Spinal cord (tissue), 10 donors: ENCODE measurements around the gene SPRY4. TPM values are rescaled to one million over a fixed set of nuclear protein-coding genes. Genes with fewer than 3 reads are reported as not detected.
"Not testable (repeated sequence)": the region's sequence is repeated elsewhere in the genome, so short reads cannot be mapped to it uniquely, and the experiment has no call there.

Experiments used
- DNase-seq, 6 donors: peaks; one replicate each; pipeline versions ENCODE4 v3.0.0 to v3.0.0-alpha.2; 2013 to 2015; ENCODE audit warnings: low spot score in 6 of 6, low read depth in 4 of 6
- H3K27ac ChIP-seq: one replicate; pipeline ENCODE4 v1.5.1; 2013; ENCODE audit warnings: low read depth, low read length, control low read depth
- H3K27me3 ChIP-seq: one replicate; pipeline ENCODE4 v1.6.1; 2013; ENCODE audit warnings: low read length; ENCODE audit not compliant: control insufficient read depth, insufficient read depth
- H3K36me3 ChIP-seq: one replicate; pipeline ENCODE4 v1.6.1; 2013; ENCODE audit warnings: low read length; ENCODE audit not compliant: control insufficient read depth, insufficient read depth
- H3K4me1 ChIP-seq: one replicate; pipeline ENCODE4 v1.6.1; 2013; ENCODE audit warnings: low read length; ENCODE audit not compliant: control insufficient read depth, insufficient read depth
- H3K4me3 ChIP-seq: one replicate; pipeline ENCODE4 v1.5.1; 2013; ENCODE audit warnings: low read depth, low read length, control low read depth
- H3K9me3 ChIP-seq: one replicate; pipeline ENCODE4 v1.6.1; 2013; ENCODE audit warnings: low read length; ENCODE audit not compliant: control insufficient read depth, insufficient read depth
- WGBS: methylation state at CpG from one replicate; pipeline ENCODE4 v1.1.5; 2013; ENCODE audit warnings: missing lambda C conversion rate; ENCODE audit not compliant: insufficient coverage; 5-methylcytosine and 5-hydroxymethylcytosine counted together
- long read RNA-seq, 4 donors: transcript quantifications; one replicate each; lab custom pipeline, GENCODE V29; 2026
- polyA plus RNA-seq, 2 donors: library from polyadenylated mRNA; unstranded; fragments of 120-200 nt; gene quantifications; one replicate each; pipeline ENCODE4 v1.2.1, GENCODE V29; 2013; ENCODE audit not compliant: insufficient read length in 2 of 2
- total RNA-seq, 2 donors: library from RNA; depleted of rRNA in 1 of 2; stranded (reverse); fragments of 120-200 nt in 1 of 2; fragments of >200 nt in 1 of 2; gene quantifications; one replicate each; pipeline versions ENCODE4 v1.2.3 to v1.2.4, GENCODE V29; 2013 to 2014
- donor health status: healthy.

The SPRY4 gene, protein sequence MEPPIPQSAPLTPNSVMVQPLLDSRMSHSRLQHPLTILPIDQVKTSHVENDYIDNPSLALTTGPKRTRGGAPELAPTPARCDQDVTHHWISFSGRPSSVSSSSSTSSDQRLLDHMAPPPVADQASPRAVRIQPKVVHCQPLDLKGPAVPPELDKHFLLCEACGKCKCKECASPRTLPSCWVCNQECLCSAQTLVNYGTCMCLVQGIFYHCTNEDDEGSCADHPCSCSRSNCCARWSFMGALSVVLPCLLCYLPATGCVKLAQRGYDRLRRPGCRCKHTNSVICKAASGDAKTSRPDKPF
- total RNA-seq (10 to 100 TPM; 11.6 to 13.6 TPM), polyA plus RNA-seq (10 to 100 TPM; 28.4 to 28.5 TPM)
- long read RNA-seq, donor 1, full-length matches to known transcripts = 16 of 16 reads
- long read RNA-seq, donor 1, partial matches to known transcripts = 0 of 16 reads
- long read RNA-seq, donor 1, other reads (novel, unspliced or antisense) = 0 of 16 reads
- long read RNA-seq, donor 2, full-length matches to known transcripts = 30 of 30 reads
- long read RNA-seq, donor 2, partial matches to known transcripts = 0 of 30 reads
- long read RNA-seq, donor 2, other reads (novel, unspliced or antisense) = 0 of 30 reads
- long read RNA-seq, donor 3, full-length matches to known transcripts = 29 of 29 reads
- long read RNA-seq, donor 3, partial matches to known transcripts = 0 of 29 reads
- long read RNA-seq, donor 3, other reads (novel, unspliced or antisense) = 0 of 29 reads
- long read RNA-seq, donor 4, full-length matches to known transcripts = 49 of 49 reads
- long read RNA-seq, donor 4, partial matches to known transcripts = 0 of 49 reads
- long read RNA-seq, donor 4, other reads (novel, unspliced or antisense) = 0 of 49 reads

DNA sequence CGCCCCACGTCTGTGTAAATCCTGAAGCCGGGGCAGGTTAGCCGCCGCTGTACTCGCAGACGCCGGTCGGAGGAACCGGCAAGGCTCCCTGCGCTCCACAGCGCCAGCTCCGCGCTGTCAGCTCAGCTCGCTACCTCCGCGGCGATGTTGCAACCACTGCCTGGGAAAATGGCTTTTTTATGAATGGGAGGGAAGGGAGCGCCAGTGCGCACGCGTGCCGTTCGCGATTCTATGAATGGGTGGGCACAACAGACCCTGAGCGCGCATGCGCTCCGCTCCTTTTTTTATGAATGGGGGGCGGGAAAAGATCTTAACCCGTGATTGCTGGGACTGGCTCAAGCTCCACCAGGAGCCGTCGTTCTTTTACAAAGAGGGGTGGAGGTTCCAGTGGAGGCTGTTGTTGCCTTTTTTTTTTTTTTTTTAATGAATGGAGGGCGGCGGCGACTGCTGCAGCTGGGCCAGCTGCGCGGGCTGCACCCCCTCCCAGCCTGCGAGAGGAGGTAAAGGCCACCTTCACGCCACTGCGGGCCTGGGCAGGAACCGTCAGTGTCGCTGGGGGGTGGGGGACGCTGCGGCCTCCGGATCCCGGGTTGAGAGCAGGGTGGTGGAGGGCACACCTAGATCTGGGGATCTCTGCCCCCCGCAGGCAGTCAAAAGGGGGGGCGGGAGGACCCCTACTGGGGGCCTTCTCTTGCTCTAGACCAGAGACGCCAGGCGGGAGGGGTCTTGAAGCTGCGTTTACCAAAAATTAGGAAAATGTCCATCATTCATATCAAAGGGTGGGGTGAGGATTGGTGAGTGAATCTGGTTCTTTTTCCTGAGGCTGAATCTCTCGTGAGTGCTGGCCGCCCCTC, at the start of gene SPRY4:
Gene SPRY4, minus strand, starts transcription at position 151 of the 854 bp plus-strand sequence. CDS start 9,913 bp downstream, outside the sequence.
- Histone ChIP-seq H3K27me3 (peaks cover 16% of the 10 kb centered on the region), H3K9me3 (no peaks in the 10 kb centered on the region), H3K4me1 (peaks cover 65% of the 10 kb centered on the region), H3K36me3 (no peaks in the 10 kb centered on the region), H3K4me3 (peak within 1 kb of the TSS; percentile 86), H3K27ac (peak within 1 kb of the TSS; percentile 93)
- WGBS = under 1% methylated on average over 50 of the region's 54 CpGs
- DNase-seq = peak; percentile 92 to 99 (median 96)

DNA sequence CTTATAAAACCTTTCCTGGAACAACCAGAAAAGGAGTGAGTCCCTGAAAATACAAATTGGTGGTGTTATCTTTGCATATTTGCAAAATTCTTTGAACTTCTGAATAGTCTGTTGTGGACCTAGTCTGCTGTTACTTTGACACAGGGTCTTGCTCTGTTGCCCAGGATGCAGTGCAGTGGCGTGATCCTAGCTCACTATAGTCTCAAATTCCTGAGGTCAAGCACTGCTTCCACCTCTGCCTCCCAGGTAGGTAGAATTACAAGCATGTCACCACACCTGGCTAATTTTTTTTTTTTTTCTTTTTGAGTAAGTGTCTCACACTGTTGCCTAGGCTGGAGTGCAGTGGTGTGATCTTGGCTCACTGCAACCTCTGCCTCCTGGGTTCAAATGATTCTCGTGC, 43.7 kb upstream of the SPRY4 start:
- no peaks in the 10 kb centered on the region for H3K9me3 ChIP-seq
- WGBS = 100% methylated on average over 2 of the region's 2 CpGs
- no peaks in the 10 kb centered on the region for H3K4me1 ChIP-seq
- H3K4me3 ChIP-seq = no peak overlapping the region
- no peaks in the 10 kb centered on the region for H3K36me3 ChIP-seq
- no peak overlapping the region for H3K27ac ChIP-seq
- H3K27me3 ChIP-seq = no peaks in the 10 kb centered on the region
- no peak for DNase-seq

DNA sequence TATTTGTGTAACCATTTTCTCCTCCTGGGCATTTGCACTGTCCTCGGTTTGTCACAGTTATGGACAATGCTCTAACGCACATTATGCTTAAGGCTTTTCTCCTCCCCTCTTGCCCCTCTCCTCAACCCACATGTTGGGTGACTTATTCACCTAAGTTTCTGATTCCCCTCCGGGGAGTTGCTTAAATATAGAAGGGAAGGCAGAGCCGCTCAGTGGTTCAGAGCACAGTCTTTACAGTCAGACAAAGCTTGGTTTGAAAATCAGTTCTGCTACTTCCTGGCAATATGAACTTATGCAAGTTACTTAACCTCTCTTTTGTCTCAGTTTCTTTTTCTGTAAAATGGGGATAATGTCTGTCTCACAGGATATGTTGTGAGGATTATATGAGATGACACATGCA, 41.2 kb upstream of the SPRY4 start:
- no CpG with 5 or more reads among the region's 4 CpGs for WGBS
- Histone ChIP-seq H3K27me3 (no peaks in the 10 kb centered on the region), H3K36me3 (no peaks in the 10 kb centered on the region), H3K9me3 (no peaks in the 10 kb centered on the region), H3K4me3 (no peak overlapping the region), H3K27ac (no peak overlapping the region), H3K4me1 (peaks cover 4% of the 10 kb centered on the region)
- DNase-seq = no peak

DNA sequence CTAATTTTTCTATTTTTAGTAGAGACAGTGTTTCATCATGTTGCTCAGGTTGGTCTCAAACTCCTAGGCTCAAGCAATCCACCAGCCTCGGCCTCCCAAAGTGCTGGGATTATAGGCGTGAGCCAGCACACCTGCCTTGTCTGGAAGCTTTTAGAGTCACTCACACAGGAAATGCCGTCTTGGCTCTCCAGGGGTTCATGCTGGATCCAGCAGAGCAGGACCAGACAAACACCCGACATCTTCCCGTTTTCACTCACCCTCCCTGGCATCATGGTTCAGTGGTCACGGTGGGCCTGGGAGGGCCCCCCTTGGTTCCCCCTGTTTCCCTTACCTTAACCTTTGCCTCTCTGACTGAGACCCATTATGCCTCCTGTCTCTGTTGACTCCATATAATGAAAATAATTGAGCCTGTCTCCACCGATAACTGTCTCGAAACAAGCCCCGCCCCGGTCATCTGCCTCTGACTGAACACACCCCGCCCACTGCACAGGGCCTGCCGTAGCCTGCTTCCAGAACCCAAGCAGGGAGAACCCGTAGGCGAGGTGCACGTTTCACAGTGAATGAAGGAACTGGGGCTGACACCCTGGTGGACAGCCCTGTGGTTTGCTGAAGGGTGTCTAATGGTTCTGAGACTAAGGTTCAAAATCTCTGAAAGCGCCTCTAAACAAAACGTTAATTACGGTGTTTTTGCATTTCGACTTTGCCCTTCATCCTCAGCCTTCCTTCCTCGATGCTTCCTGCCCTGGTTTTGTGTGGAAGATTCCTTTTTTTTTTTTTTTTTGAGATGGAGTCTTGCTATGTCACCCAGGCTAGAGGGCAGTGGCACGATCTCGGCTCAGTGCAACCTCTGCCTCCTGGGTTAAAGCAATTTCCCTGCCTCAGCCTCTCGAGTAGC, 39.7 kb upstream of the SPRY4 start:
- no peaks in the 10 kb centered on the region for H3K27me3 ChIP-seq
- no peaks in the 10 kb centered on the region for H3K36me3 ChIP-seq
- peaks cover 4% of the 10 kb centered on the region for H3K4me1 ChIP-seq
- no peak overlapping the region for H3K27ac ChIP-seq
- DNase-seq = no peak
- no peak overlapping the region for H3K4me3 ChIP-seq
- H3K9me3 ChIP-seq = no peaks in the 10 kb centered on the region
- 75% methylated on average over 16 of the region's 23 CpGs for WGBS

DNA sequence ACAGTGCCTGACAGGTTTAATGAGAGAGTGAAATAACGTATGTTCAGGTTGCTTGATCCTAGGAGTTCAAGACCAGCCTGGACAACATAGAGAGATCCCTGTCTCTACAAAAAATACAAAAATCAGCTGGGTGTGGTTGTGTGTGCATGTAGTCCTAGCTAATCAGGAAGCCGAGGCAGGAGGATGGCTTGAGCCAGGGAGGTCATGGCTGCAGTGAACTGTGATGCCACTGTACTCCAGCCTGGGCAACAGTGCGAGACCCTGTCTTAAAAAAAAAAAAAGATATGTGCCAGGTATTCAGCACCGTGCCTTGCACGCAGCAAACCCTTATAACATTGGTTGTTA, 38.8 kb upstream of the SPRY4 start:
- 100% methylated on average over 2 of the region's 5 CpGs for WGBS
- Histone ChIP-seq H3K4me3 (no peak overlapping the region), H3K36me3 (no peaks in the 10 kb centered on the region), H3K27me3 (no peaks in the 10 kb centered on the region), H3K9me3 (no peaks in the 10 kb centered on the region), H3K27ac (no peak overlapping the region), H3K4me1 (peaks cover 4% of the 10 kb centered on the region)
- no peak for DNase-seq

DNA sequence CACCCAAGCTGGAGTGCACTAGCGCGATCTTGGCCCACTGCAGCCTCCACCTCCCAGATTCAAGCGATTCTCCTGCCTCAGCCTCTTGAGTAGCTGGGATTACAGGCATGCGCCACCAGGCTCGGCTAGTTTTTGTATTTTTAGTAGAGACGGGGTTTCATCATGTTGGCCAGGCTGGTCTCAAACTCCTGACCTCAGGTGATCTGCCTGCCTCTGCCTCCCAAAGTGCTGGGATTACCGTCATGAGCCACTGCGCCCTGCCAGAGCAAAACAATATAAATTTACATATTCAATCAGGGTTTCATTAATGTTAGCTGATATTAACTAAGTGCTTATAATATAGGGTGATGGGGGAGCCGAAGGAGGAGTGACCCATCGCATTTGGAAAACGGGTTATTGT, 37.4 kb upstream of the SPRY4 start:
- Histone ChIP-seq H3K4me1 (peaks cover 11% of the 10 kb centered on the region), H3K27ac (peak overlapping the region; percentile 3)
- not testable (repeated sequence) for DNase-seq, H3K36me3 ChIP-seq, H3K9me3 ChIP-seq, H3K27me3 ChIP-seq, H3K4me3 ChIP-seq
- WGBS = 87% methylated on average over 8 of the region's 11 CpGs

DNA sequence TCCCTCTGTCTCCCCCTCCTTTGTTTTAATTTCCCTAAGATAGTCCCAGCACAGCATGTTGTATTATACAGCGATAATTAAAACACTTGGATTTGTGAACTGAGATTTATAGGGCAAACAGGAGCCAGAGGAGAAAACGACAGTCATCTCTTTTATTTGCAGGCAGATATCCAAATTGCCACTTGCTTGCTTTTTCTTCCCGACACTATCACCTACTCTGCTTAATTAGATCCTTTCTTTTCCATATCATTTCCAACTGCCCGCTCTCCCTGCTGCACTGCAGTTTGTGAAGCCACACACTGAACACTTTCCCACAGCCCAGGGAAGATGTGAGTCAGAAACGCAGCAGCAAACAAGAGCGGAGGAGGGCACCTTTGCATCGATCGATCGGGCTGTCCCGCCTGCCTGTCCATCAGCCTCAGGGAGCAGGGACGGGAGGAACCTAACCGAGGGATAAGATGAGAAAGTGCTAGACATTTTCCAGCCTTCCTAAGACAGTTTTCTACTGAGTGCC, 35.8 kb upstream of the SPRY4 start:
- Histone ChIP-seq H3K27ac (no peak overlapping the region), H3K36me3 (no peaks in the 10 kb centered on the region), H3K9me3 (no peaks in the 10 kb centered on the region), H3K4me1 (peaks cover 15% of the 10 kb centered on the region), H3K27me3 (no peaks in the 10 kb centered on the region), H3K4me3 (no peak overlapping the region)
- DNase-seq = peak in 2 of 6 donors; percentile 71 to 87
- WGBS = 9% methylated on average over 11 of the region's 12 CpGs

DNA sequence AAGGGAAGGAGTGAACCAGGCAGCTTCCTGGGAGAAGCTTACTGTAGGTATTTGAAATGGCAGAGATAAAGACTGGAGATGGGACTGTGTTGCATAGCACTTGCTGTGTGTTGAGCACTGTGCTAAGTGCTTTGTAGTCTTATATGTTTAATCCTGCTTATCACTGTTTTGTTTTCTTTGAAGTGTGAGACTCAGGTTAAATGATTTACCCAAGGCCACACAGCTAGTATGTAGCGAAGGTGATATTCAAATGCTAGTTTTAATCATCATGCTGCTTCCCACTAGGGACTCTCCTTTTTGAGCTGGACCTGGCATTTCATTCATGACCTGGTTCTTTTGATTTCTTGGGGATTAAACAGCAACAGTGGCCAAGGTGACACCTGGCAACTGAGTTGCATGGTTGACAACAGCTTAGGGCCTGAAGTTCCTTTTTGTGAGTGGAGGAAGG, 35.3 kb upstream of the SPRY4 start:
- no peaks in the 10 kb centered on the region for H3K36me3 ChIP-seq
- no peak overlapping the region for H3K4me3 ChIP-seq

More for the DNA sequence above, 35.3 kb upstream of the SPRY4 start:
- no peaks in the 10 kb centered on the region for H3K9me3 ChIP-seq
- WGBS = no CpG with 5 or more reads among the region's 1 CpG
- no peaks in the 10 kb centered on the region for H3K27me3 ChIP-seq
- no peak overlapping the region for H3K27ac ChIP-seq
- no peak for DNase-seq
- peaks cover 15% of the 10 kb centered on the region for H3K4me1 ChIP-seq
